GM21717 (cell line): ENCODE measurements around the gene STRN3.
"Not testable (repeated sequence)": the region's sequence is repeated elsewhere in the genome, so short reads cannot be mapped to it uniquely, and the experiment has no call there.

Experiments
- ATAC-seq: cut with Tn5 transposase; IDR thresholded peaks from one replicate; pipeline ENCODE4 v1.9.1; 2021; ENCODE audit warnings: mild to moderate bottlenecking, moderate library complexity; ENCODE audit not compliant: unreplicated experiment

STRN3 gene

GRCh38 chr14:30972036-30972732 lies 54.0 kb downstream of the STRN3 start:
- not testable (repeated sequence) for ATAC-seq

- no peak for ATAC-seq
These were observed 54.6 kb downstream of the STRN3 start for GRCh38 chr14:30971586-30971985.

- ATAC-seq = not testable (repeated sequence)
These were observed 56.4 kb downstream of the STRN3 start for GRCh38 chr14:30969796-30970195.

GRCh38 chr14:30967364-30968098 lies 58.6 kb downstream of the STRN3 start:
- ATAC-seq = not testable (repeated sequence)

- no peak for ATAC-seq
These were observed 59.5 kb downstream of the STRN3 start for GRCh38 chr14:30966415-30967363.

GRCh38 chr14:30965861-30966260 lies 60.3 kb downstream of the STRN3 start:
- ATAC-seq = not testable (repeated sequence)

- ATAC-seq = not testable (repeated sequence)
These were observed 63.6 kb downstream of the STRN3 start for GRCh38 chr14:30962537-30962936.

- no peak for ATAC-seq
These were observed 64.8 kb downstream of the STRN3 start for GRCh38 chr14:30961330-30961729.

- no peak for ATAC-seq
These were observed 66.0 kb downstream of the STRN3 start for GRCh38 chr14:30960216-30960615.

GRCh38 chr14:30958555-30959407 lies 67.4 kb downstream of the STRN3 start:
- ATAC-seq = no peak

GRCh38 chr14:30957813-30958370 lies 68.3 kb downstream of the STRN3 start:
- ATAC-seq = no peak

- ATAC-seq = no peak
These were observed 76.5 kb downstream of the STRN3 start for GRCh38 chr14:30949651-30950050.

GRCh38 chr14:30943694-30944093 lies 82.5 kb downstream of the STRN3 start:
- ATAC-seq = no peak

- ATAC-seq = no peak
These were observed 85.3 kb downstream of the STRN3 start for GRCh38 chr14:30940886-30941285.

- ATAC-seq = no peak
These were observed 87.6 kb downstream of the STRN3 start for GRCh38 chr14:30938617-30939016.

- ATAC-seq = no peak
These were observed 90.7 kb downstream of the STRN3 start for GRCh38 chr14:30935445-30935844.

GRCh38 chr14:30933937-30934336 lies 92.2 kb downstream of the STRN3 start:
- ATAC-seq = not testable (repeated sequence)

GRCh38 chr14:30928462-30928861 lies 97.7 kb downstream of the STRN3 start:
- no peak for ATAC-seq

GRCh38 chr14:30925254-30925653 lies 100.9 kb downstream of the STRN3 start:
- no peak for ATAC-seq

GRCh38 chr14:30921788-30922187 lies 104.4 kb downstream of the STRN3 start:
- no peak for ATAC-seq
